Hippocampal formation (tissue), 2 donors: ENCODE results near the gene MGP.
A peak's percentile ranks its signal among the peaks of the same experiment; 100 is the strongest.

ENCODE experiments used
- DNase-seq, 2 donors: peaks; one replicate each; lab custom pipeline; 2025; lab: John Stamatoyannopoulos, UW

MGP gene

DNA sequence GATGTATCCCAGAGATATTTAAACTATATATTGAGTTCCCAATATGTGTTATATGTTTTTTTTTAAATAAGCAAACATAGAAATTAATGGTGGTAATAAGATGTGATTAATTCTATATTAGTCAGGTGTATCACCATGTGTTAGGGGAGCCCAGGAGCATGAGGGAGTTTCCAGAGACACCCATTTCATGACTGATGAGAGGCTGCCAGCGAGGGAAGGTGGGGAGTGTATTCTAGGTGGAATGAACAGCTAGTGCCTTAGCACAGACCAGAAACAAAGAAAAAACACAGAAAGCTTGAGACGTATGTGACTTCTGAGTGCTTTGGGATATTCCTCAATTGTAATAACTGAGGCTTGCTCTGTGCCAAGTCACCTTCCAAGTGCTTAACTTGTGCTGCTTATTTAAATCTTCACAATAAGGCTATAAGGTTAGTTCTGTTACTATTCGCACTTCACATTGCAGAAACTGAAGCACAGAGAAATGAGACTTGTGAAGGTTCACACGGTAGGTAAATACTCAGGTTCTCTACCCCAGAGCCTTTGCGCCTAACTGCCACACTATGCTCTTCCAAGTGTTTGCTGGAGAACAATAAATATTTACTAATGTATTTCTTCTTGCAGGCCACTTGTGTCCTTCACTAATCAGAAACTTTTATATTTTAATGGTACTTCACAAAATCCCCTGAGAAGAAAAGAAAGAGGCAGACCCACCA, 17.9 kb upstream of the MGP start:
- DNase-seq: no peak

DNA sequence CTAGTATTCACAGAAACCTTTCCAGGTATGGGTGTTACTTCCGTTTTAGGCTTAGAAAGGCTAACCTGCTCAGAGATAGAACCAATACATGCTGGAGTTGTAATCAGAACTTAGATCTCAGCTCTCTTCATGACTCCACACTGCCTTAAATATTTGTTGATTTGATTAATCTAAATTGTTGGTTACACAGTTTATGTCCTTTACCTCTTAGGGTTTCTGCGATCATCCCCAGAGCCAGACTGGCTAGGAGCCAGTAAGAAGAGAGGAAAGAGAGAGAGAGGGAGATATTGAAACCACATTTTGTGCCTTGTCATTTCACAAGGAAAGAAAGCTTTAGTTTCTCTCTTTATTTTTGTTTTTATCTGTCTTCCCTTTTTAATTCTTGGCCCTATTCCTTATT, 16.8 kb upstream of the MGP start:
- DNase-seq: no peak

DNA sequence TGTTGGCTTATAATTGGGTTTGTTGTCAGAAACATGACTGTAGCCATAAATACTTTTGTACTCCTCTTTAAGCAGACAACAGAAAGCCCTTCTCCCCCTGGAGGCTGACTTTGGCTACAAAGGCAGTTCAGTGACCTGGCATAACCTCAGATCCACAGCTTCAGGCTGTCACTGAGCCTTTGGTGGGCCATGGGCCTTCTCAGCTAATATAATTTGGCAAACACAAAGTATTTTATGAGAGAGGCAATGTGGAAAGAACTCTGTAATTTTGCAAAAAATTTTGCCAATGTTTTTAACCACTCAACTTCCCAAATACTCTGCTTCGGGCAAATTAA, 15.5 kb upstream of the MGP start:
- DNase-seq: no peak

DNA sequence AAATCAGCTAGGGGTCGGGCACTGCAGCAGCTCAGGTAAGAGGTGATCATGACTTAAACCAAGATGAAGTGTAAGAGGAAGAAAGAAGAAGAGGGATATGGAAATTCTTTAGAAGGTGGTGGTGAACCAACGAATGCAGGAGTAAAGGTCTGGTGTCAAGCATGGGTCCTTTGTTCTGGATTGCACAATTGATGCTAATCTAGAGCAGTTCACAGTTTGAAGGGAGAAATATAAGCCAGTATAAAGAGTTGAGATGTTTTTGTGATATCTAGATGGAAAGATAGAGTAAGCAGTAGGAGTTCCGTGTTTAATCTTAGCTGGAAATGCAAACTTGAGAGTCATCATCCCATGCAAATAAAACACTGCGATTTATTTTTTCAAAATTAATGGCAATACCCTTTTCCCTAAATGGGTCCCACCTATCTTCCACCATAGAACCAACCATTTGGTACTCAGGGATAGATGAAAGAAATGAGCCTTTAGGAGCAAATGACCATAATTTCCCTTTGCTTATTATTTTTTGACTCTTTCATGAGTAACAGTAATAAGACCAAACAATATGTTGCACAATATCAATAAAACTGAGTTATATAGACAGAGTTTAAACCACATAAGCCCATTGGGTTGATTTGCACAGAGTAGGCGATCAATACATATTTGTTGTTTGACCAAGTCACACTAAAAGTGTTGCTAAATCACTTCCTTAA, 15.0 kb upstream of the MGP start:
- no peak for DNase-seq

DNA sequence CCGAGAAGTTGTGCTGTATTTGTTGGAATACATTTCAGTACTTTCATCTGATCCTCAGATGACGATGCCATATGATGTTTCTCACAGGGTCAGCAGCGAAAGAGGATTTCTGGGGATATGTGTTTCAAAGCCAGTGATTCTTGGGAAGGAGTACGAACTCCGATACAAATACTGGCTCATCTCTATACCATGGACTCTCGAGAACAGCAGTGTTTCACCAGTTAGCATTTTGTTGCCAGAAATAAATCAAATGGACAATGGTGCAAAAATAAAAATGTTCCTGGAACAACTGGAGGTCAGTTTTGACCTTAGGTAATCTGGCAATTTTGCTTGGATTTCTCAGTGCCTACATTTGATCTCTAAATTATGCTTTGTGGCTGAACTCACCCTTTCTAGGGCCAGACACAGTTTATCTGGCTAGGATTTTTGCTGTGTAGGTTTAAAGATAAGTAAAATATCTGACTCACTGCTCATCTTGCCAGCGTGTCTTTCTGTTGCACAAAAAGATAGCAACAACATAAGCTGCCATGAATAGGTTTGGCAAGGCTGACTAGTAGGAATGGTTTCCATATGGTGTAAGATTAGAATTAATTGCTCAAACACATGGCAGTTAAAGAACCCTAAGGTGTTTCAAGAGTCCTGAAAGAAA, 11.0 kb upstream of the MGP start:
- peak in 1 of 2 donors; percentile 4 for DNase-seq

DNA sequence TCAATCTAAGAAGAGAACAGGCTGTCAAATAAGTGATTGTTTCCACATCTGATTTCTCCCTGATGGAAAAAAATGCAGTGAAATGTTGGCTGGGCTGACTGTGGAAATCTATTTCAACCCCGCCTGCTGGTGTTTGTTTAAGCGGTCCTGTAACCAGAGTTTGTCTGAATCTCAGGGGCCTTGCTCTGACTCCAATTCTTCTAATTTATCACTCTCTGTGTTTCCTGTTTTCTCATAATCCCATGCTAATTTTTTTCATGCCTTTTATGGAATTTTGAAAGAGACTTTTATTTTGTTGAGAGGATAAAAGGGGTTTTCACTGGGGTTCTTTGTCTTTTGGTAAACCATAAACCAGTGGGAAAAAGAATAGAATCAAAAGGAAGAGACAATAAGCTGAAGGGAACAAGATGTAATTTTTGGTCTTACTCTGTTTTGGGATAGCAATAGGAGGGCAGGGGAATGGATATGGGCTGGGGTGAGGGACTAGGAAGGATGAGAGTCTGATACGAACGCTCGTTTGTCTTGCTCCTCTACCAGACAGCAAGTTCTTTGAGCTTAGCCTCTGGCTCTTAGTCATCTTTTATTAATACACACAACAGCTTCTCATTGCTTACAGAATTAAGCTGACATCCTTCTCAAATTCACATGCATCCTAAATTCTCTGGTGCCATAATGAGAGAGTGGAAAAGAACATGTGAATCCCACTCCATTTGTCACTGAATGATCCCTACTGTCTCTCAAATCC, 8.0 kb upstream of the MGP start:
- DNase-seq: no peak

DNA sequence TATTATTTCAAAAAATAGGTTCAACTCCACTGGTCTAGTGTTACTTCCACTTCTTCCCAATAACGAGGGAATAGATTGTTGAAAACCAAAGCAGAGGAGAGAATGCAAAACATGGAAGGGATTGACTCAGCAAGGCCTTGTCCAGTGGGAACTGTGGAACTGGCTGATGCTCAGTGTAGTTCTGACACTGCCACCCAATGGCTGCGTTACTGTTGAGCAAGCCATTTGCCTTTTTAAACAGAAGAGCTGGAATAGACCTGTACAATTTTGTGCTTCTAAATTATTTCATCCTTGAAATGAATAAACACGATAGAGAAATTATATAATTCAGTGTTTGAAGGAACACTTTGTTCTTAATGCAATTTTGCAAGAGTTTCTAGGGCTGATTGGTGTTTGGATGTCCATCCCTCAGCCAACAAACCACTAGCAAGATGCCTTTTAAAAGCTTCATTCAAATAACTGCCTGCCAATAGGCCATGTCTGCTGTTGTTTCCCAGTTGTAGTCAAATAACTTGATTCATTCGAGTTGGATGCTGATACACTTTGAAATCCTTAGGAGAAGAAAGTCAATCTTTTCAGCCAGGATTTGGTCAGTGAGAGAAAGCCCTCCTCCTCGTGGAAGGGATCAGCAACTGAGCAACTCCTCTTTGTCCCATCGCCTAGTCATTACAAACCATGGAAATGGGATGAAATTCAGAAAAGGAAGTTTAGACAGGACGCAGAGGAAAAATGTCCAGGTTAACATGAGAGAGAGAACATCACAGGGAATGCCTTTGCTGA, 7.3 kb upstream of the MGP start:
- peak; percentile 5 to 18 for DNase-seq

DNA sequence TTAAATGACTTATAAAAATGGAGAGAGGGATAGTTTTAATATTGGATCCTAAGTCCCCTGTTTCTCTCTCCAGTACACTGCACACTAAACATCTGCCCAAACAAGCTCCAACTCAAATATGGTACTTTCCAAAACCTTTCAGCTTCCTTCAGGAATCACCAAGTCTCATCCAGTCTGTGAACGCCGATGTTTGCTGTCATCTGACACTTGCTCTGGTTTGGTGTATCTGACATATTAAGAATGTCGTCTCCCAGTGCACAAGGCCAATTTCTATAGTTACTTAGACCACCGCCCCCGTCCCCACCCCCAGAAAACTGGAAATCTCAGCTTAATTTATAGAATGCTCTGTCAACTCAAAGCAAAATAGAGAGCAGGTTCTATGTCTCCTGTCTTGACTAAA, 5.0 kb upstream of the MGP start:
- no peak for DNase-seq

DNA sequence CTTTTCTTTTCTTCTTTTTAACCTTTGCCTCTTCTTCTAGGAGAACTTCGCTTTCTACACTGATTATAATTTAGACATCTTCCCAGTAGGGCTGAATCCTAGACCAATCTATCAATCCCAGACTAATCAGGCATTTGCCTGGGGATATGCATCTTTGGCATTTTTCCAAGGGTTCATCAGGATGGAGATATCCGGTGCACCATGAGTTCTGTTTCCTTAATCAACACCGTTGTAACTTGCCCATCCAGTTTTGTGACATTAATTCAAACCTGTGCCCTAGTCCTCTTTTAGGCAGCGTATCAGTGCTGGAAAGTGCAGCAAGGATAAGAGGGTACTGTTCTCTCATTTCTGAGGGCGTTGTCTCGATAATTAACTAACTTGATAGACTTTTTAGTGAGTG, 617 bp upstream of the MGP start:
- no peak for DNase-seq

DNA sequence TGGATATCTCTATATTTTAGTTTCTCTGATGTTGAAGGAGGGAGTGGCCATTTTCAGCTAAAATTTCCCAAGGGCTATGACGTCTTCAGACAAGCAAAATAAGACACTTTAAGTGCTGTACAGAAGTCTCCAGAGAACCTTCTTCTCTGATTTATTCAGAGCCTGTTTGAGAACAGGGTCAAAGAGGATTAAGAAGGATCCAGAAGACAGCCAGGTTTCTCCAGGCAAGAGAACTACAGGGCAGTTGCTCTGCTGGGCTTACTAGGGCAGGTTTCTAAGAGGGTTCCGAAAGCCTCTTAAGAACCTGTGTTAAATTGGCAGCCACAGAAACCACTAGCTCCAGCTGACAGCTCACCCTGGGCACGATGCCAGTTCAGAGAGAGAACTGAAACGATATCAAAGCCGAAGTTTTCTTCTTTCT, 1.2 kb downstream of the MGP start:
- peak; percentile 46 to 47 for DNase-seq

DNA sequence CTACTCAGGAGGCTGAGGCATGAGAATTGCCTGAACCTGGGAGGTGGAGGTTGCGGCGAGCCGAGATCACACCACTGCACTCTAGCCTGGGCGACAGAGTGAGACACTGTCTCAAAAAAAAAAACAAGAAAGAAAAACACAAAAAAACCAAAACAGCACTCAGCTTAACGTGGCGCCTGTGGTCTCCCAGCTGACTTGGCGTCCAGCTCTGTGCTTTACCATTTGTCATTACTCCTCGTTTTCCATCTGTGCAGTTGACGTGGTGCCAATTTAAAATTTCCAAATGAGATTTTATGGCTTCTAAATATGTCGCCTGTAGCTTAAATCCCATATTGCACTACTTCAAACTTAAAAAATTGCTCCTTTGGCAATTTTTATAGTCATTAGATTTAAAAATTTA, 2.0 kb downstream of the MGP start:
- no peak for DNase-seq

DNA sequence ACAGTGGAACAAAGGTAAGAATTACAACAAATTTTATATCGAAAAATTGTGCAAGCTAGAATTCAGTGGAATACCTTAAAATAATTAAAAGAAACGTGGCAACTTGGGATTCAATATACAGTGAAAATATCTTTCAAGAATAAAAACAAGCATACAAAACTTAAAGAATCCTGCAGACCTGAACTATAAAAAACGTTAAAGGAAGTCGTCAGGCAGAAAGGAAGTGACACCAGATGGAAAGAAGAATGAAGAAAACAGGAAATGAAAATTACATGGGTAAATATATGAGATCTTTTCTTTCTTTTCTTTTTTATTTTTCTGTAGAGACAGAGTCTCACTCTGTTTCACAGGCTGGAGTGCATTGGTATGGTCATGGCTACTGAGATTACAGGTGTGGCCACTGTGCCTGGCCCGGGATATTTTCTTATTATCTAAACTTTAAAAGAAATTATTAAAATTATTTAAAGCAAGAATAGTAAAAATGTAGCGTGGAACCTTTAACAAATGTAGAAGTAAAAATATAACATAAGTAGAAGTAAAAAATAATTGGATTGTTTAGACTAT, 4.7 kb downstream of the MGP start:
- no peak for DNase-seq

DNA sequence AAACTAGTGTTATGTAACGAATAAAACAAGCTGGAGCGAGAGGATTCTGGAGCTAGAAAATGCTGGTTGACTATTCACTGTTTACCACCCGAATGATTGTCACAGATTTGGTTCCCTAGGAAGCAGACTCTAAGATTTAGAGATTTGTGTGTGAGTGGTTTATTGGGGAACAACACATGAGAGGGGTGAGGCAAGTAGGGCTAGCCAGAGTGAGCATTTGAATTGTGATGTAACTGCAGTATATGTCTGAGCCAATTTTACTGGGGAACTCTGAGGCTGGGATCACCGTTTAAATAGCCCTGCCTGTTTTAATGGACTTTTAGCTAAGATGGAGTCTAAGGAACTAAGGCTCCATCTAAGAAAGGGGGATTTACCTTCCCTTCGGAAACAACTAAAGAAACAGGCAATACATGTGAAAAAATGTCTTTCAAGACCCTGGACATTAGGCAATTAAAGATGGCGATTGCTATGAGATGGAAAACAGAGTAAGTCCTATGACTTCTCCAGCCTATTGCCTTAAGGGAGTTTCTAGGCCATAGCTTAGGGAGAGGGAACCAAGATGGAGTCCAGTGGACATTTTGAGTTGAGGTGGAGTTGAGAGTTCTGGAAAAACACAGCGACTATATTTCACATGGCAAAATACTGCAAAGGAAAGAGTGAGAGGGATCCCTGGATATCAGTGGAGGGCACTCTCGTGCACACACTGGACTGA, 6.3 kb downstream of the MGP start:
- DNase-seq: no peak

DNA sequence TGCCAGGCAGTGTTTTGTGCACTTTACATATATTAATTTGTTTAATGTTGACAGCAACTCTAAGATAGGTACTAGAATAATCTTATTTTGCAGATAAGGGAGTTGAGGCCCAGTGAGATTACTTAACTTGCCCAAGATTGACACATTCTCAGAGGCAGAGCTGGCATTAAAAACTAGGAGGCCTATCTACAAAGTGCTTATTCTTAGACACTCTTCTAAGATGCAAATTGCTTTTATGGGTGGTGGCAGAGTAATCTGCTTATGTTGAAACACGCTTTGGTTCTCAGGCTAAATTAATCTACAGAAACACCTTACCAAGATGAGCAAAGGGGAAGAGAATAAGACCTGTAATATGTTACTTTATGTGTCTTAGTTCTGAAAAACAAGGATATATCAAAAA, 7.2 kb downstream of the MGP start:
- DNase-seq: no peak

DNA sequence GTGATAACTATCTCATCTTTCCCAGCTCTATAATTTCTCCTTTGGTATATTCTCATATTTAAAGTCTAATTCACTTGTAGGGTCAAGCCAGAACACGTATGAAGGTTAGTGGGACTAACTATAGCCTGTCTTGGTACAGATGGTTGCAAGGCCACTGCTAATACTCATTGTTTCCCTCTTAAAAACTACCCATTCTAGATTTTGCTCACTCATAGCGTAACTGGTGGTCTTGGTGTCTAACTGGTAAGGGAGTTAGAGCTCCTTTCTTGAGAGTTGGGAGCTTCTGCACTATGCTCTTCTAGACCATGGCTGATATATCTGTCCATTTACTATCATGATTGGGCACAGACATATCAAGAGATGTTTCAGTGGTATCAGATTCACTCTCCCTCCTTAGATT, 8.8 kb downstream of the MGP start:
- no peak for DNase-seq

DNA sequence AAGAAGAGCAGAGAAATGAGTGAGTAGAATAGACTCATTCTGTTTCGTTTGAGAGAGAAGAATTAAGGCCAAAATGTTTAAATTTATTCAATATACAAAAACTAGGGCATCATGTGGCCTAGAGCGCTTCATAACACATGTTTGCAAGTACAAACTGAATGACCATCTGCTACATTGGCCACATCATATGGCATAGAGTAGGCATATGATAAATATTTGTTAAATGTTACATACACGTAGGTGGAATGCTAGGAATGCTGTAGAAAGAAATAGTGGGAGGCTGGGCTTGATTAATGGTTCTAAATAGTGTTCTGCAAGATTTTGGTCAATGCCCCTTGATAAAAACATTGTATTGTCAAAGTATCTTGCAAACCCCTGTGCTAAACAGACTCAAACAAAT, 10.8 kb downstream of the MGP start:
- DNase-seq: no peak

DNA sequence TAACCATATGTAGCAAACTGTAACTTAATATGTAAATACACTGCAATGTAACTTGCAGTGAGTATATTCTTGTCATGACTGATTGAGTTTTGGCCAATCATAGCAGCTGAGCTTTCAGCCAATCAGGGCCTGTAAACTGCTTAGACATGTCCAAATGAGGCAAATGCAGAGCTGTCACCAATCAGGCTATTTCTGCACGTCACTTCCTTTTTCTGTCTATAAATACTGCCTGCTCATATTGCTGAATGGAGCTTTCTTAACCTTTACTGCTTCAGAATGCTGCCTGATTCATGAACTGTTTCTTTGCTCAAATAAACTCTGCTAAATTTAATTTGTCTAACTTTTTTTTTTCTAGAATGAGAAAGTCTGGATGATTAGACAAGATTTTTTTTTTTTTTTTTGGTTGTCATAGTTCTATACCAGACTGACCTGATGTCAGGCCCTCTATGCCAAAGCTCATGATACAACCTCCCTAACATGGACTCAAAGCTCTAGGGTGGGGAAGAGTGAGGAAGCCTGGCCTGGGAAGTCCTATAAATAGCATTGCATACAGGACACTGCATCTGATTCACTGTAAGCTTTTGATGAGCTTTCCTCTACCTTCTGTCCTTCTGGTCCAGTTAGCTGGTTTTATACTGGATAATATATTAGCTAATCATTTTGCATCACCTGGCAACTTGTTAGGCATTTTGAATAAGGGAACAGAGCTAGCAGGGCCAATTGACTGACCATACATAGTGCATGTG, 12.0 kb downstream of the MGP start:
- DNase-seq: no peak

DNA sequence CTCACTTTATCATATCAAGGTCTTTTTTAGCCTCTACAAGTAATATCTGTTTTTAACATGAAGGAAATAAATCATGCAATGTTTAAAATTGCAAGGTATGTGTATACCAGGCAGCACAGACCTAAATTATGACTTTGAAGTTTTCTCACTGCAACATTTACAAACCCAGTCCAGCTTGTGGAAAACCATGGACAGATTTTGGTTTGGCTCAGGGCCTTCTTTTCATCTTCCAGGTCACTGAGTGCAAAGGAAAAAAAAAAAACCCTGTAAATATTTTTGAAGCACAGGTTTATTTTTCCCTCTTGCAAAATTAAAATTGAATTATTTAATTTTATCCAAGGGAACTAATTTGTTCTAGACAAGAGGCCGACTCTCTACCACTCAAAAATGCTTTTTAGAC, 13.8 kb downstream of the MGP start:
- no peak for DNase-seq

DNA sequence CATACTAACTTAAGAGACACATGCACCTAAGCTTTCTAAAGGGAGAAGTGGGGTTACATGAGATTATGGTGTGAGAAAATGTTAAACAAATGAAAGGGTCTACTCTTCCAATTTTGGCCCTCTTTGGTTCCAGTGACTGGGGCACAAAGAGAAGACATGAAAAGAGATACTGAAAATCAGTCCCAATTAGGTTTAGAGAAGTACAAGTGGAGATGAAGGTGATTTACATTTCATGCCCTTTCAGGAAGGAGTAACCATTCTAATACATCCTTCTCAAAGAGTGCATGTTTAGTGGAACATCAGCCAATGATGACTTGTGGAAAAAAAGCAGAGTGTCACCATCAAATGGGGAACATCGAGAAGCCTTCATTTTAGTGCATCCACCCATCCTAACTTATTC, 14.4 kb downstream of the MGP start:
- no peak for DNase-seq

DNA sequence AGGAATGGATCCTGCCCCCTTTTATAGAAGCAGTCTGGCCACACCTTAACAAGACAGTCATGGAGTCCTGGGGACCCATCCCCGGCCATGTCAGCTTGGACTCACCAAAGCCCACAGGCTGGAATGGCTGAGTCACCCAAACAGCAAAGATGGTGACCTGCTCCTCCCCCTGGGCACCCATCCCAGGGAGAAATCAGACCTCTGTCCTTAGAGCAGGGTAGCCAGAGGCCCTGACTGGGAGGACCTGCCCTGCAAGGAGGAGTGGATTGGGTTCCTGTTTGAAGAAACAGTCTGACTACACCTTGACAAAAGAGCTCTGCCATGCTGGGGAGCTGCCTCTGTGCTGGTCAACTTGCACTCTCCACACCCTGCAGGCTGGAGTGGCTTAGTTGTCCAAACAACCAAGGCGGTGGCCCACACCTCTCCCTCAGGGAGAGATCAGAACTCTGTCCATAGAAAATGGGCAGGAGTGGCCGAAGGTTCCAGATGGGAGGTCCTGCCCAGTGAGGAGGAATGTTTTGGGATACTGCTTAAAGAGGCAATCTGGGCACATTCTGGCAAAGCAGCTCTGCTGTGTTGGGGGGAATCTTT, 16.6 kb downstream of the MGP start:
- no peak for DNase-seq
